Thyroid gland (tissue), 4 donors: ENCODE measurements around the gene PHKA1. TPM values are rescaled to one million over a fixed set of nuclear protein-coding genes. Genes with fewer than 3 reads are reported as not detected.

ENCODE experiments used
- DNase-seq, 2 donors: peaks; one replicate each; pipeline ENCODE4 v3.0.0-alpha.2; 2019
- H3K27ac ChIP-seq, 3 donors: fragments of 200-600 bp; sonication (generic); 1 replicate in 2 of 3; 2 replicates in 1 of 3; pipeline ENCODE4 v1.5.1; 2016 to 2019; ENCODE audit warnings: mild to moderate bottlenecking in 1 of 3, moderate library complexity in 1 of 3
- H3K27me3 ChIP-seq: fragments of 200-600 bp; sonication (generic); one replicate; pipeline ENCODE4 v1.5.1; 2019
- H3K36me3 ChIP-seq, 2 donors: fragments of 200-600 bp; sonication (generic); one replicate each; pipeline ENCODE4 v1.5.1; 2016 to 2019
- H3K4me1 ChIP-seq, 2 donors: fragments of 200-600 bp; sonication (generic); one replicate each; pipeline ENCODE4 v1.5.1; 2017 to 2019
- H3K4me3 ChIP-seq, 3 donors: fragments of 200-600 bp; sonication (generic); replicated peaks in 1 of 3; 1 replicate in 2 of 3; 2 replicates in 1 of 3; pipeline ENCODE4 v1.5.1; 2016; ENCODE audit warnings: mild to moderate bottlenecking in 1 of 3
- H3K9me3 ChIP-seq: fragments of 200-600 bp; sonication (generic); one replicate; pipeline ENCODE4 v1.5.1; 2017
- POLR2A ChIP-seq, 2 donors: fragments of 450-650 bp; IDR thresholded peaks; one replicate each; pipeline ENCODE4 v1.6.1; 2017; ENCODE audit warnings: antibody characterized with exemption in 2 of 2, mild to moderate bottlenecking in 2 of 2, moderate library complexity in 1 of 2
- WGBS, 2 donors: methylation state at CpG; one replicate each; pipeline ENCODE4 v1.1.5; 2017; 5-methylcytosine and 5-hydroxymethylcytosine counted together
- intact Hi-C: fragments of 100-400 bp; cut with DNase I; formaldehyde crosslinking; loops from one replicate; pipeline ENCODE4 v1.15.1; 2023
- total RNA-seq, 4 donors: library from RNA; depleted of rRNA; stranded (reverse); fragments of >200 nt; gene quantifications; one replicate each; pipeline ENCODE4 v1.2.3, GENCODE V29; 2016
- TF ChIP-seq, protein P1 (sequence below), 6 experiments: fragments of 200-600 bp in 3 of 6; fragments of 450-650 bp in 3 of 6; sonication (generic) in 3 of 6; IDR thresholded peaks; one replicate each; pipeline ENCODE4 v1.5.1; 2016 to 2019; ENCODE audit warnings: antibody characterized with exemption in 6 of 6, mild to moderate bottlenecking in 2 of 6, inconsistent platforms in 1 of 6, moderate library complexity in 1 of 6

Gene PHKA1
- total RNA-seq, 4 donors from 2014 or later: 12.4 to 16.1 (median 14.4) TPM

DNA sequence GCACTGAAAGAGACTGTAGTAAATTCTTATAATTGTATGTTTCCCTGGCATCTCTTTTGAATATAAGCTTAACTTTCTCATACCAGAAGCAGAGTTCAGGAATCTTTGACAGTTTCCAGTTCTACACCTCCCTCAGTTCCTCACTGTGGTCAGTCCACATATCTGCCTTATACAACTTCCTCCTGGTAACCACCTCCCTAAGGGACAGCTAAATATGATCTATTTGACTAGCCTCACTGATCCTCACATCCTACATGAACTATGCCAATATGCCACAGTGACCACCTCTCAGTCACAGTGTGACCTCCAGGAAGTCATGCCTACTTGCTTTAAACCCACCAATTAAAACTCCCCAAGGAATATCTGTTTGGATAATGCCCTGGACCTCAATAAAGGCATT, 89.9 kb downstream of the PHKA1 start:
- TF ChIP-seq, protein P1, sequence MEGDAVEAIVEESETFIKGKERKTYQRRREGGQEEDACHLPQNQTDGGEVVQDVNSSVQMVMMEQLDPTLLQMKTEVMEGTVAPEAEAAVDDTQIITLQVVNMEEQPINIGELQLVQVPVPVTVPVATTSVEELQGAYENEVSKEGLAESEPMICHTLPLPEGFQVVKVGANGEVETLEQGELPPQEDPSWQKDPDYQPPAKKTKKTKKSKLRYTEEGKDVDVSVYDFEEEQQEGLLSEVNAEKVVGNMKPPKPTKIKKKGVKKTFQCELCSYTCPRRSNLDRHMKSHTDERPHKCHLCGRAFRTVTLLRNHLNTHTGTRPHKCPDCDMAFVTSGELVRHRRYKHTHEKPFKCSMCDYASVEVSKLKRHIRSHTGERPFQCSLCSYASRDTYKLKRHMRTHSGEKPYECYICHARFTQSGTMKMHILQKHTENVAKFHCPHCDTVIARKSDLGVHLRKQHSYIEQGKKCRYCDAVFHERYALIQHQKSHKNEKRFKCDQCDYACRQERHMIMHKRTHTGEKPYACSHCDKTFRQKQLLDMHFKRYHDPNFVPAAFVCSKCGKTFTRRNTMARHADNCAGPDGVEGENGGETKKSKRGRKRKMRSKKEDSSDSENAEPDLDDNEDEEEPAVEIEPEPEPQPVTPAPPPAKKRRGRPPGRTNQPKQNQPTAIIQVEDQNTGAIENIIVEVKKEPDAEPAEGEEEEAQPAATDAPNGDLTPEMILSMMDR (IDR thresholded peaks at IDR 0.05): no peak
- Histone ChIP-seq H3K4me1 (no peaks in the 10 kb centered on the region), H3K36me3 (no peaks in the 10 kb centered on the region), H3K9me3 (no peaks in the 10 kb centered on the region), H3K27me3 (no peaks in the 10 kb centered on the region), H3K4me3 (no peak overlapping the region), H3K27ac (no peak overlapping the region)
- no peak for DNase-seq
- intact Hi-C loops: no loop called here

DNA sequence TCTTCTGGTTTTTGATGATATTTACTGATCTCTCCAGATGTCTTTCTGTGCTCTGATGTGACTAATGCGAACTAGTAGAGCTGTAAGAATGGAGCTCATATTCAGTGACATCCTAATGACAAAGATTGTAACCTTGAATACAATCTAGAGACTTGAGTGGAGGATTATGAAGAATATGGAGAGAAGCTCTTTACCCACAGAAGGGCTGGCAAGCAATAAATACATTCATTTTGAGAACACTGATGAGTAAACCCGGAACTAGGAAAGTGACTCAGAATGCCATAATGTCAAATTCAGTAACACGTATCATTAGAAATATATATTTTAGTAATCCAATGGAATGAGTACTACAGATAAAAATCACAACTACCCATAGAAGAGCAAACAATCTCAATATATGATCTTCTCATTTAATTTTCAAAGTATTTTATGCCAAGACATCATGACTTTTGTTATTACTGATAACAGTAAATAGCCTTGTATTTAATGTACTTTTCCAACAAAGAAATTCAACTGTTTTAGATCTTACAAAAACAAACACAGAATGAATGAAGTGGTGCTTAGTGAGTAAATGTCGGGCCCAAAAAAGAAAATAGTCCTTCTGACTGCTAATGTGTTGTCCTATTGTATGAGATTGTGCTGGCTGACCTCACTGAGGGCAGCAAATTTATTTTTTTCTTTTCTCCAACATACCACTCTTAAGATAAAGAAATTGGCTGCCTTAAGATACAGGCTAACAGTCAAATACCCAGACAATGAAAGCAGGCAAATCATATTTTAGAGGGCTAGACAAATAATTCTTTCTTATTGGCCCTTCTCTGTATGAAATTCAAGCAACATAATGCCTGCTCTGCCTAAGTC, 92.3 kb downstream of the PHKA1 start:
- TF ChIP-seq, protein P1 (IDR thresholded peaks at IDR 0.05): no peak
- TF ChIP-seq POLR2A (IDR thresholded peaks at IDR 0.05): no peak
- intact Hi-C loops: no loop called here
- H3K9me3 ChIP-seq: no peaks in the 10 kb centered on the region
- no peaks in the 10 kb centered on the region for H3K27me3 ChIP-seq
- H3K4me1 ChIP-seq: no peaks in the 10 kb centered on the region
- no peak overlapping the region for H3K4me3 ChIP-seq
- H3K36me3 ChIP-seq: no peaks in the 10 kb centered on the region
- H3K27ac ChIP-seq: no peak overlapping the region
- WGBS, 2 donors: 71 to 83% methylated on average over 4 of the region's 4 CpGs
- DNase-seq: no peak

DNA sequence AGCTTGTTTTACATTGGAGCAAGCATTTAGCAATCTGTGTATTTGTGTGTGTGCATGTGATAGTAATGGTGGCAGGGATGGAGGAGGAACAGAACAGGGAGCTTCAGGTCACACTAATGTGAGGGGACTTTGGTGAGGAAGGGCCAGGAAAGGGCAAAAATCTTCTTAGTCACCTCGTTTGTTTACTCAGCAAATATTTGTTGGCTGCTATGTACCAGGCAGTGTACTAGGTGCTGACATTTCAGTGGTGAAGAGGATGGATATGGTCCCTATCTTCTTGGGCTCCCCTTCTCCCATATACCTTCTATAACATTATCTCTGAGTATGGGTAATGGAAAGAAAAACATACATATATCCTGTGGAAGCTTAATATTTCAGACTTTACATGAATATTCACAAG, 92.9 kb downstream of the PHKA1 start:
- Histone ChIP-seq H3K27me3 (no peaks in the 10 kb centered on the region), H3K27ac (no peak overlapping the region), H3K4me3 (no peak overlapping the region), H3K9me3 (no peaks in the 10 kb centered on the region), H3K36me3 (no peaks in the 10 kb centered on the region), H3K4me1 (no peaks in the 10 kb centered on the region)
- intact Hi-C loops: no loop called here
- TF ChIP-seq, protein P1 (IDR thresholded peaks at IDR 0.05): no peak
- no peak for TF ChIP-seq POLR2A (IDR thresholded peaks at IDR 0.05)
- WGBS, 2 donors: 75 to 76% methylated on average over 1 of the region's 1 CpG
- DNase-seq: no peak

DNA sequence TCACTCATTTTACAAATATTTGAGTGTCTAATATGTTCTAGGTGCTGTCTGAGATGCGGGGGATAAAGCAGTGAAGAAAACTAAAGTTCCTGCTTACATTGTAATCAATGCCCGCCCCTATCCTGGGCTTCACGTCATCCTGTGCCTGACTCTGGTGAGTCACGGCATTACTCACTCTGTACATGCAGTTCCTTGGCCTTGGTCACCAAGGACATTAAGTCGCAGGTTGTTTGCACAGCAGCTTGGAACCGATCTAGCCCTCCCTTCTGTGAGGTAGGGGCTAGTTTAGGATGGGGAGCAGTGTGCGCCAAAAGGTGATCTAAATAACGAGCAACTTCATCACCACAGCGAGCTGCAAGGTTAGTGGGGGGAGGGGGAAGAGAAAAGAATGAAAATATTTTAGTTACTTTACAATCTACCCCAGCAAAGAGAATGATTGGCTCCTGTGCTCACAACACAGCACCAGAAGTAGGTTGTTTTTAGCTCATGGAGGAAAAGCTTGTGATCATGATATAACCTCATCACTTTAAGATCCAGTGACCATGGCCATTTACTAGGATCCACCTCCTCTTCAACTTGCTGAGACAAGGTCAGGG, 93.5 kb downstream of the PHKA1 start:
- no peaks in the 10 kb centered on the region for H3K36me3 ChIP-seq
- TF ChIP-seq POLR2A (IDR thresholded peaks at IDR 0.05): no peak
- TF ChIP-seq, protein P1 (IDR thresholded peaks at IDR 0.05): no peak
- no peaks in the 10 kb centered on the region for H3K9me3 ChIP-seq
- no peaks in the 10 kb centered on the region for H3K27me3 ChIP-seq
- H3K4me3 ChIP-seq: no peak overlapping the region
- no peak for DNase-seq
- 59 to 88% methylated on average over 9 of the region's 9 CpGs for WGBS, 2 donors
- intact Hi-C loops: no loop called here
- H3K27ac ChIP-seq: no peak overlapping the region
- H3K4me1 ChIP-seq: no peaks in the 10 kb centered on the region

DNA sequence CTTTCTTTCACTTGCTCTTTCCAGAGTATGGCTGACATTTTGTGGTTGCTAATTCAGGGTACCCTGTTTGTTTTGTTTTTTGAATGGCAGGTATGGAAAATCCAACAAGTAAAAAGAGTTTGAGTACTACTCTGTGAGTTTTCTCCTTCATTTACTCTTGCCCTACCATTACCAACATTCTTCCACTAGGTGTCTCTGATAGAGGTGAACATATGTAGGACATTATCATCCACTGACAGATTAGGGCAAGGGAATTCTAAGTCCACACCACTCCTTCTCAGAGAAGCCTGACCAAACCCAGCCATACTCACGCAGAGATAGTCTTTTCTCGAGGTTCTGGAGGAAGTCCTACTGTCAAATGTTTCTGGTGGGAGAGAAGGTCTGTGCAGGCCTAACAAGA, 104.8 kb downstream of the PHKA1 start:
- 68 to 76% methylated on average over 2 of the region's 2 CpGs for WGBS, 2 donors
- intact Hi-C loops: no loop called here
- TF ChIP-seq, protein P1 (IDR thresholded peaks at IDR 0.05): no peak
- no peak for TF ChIP-seq POLR2A (IDR thresholded peaks at IDR 0.05)
- DNase-seq: no peak
- Histone ChIP-seq H3K27me3 (no peaks in the 10 kb centered on the region), H3K4me3 (no peak overlapping the region), H3K36me3 (no peaks in the 10 kb centered on the region), H3K9me3 (no peaks in the 10 kb centered on the region), H3K4me1 (no peaks in the 10 kb centered on the region), H3K27ac (no peak overlapping the region)
